GM10248 (cell line): ENCODE results near the gene HDAC4.

Source experiments
- CTCF ChIA-PET: fragments of 300-600 bp; sonication (Branson Sonifier 250); formaldehyde crosslinking; extraction: SDS; loops from one replicate; lab custom pipeline; 2021; ENCODE audit warnings: antibody characterized with exemption; lab: Yijun Ruan, JAX
- POLR2A ChIA-PET: fragments of 350-650 bp; sonication (Branson Sonifier 250); formaldehyde crosslinking; extraction: SDS; loops from one replicate; lab custom pipeline; 2020; ENCODE audit warnings: antibody characterized with exemption; lab: Yijun Ruan, JAX
- DNase-seq: peaks from one replicate; pipeline ENCODE4 v3.0.0; 2012; ENCODE audit errors: extremely low spot score
- CTCF ChIP-seq: IDR thresholded peaks from 2 replicates; pipeline ENCODE4 v1.5.1; 2012; ENCODE audit warnings: mild to moderate bottlenecking, low read depth; ENCODE audit errors: extremely low read depth, missing control alignments, control extremely low read depth

Gene HDAC4

GRCh38 chr2:239304533-239305221 lies 96.1 kb downstream of the HDAC4 start:
- DNase-seq, result no peak
- TF ChIP-seq CTCF, result no peak
- ChIA-PET CTCF (interaction anchor here (1.0 to 1.2 kb wide), 3 partner anchors 9 to 85 kb away, joined by 3 read pairs; no protein-coding TSS in a partner anchor), POLR2A (no interaction called here)

- ChIA-PET CTCF (interaction anchor here (0.8 to 1.2 kb wide), 5 partner anchors 8 to 86 kb away, joined by 3 read pairs; no protein-coding TSS in a partner anchor), POLR2A (no interaction called here)
- peak; percentile 46 for DNase-seq
- TF ChIP-seq CTCF, result no peak
Measured at GRCh38 chr2:239303711-239304532, 96.9 kb downstream of the HDAC4 start.

- ChIA-PET POLR2A (no interaction called here), CTCF (interaction anchor here (0.8 to 1.2 kb wide), 3 partner anchors 9 to 36 kb away, joined by 3 read pairs; no protein-coding TSS in a partner anchor)
- no peak for TF ChIP-seq CTCF
- DNase-seq, result peak; percentile 56
Measured at GRCh38 chr2:239302808-239303557, 97.8 kb downstream of the HDAC4 start.

- ChIA-PET CTCF (interaction anchor here (1.1 to 1.2 kb wide), 2 partner anchors 29 to 35 kb away, joined by 3 read pairs; no protein-coding TSS in a partner anchor), POLR2A (no interaction called here)
- TF ChIP-seq CTCF, result no peak
- no peak for DNase-seq
Measured at GRCh38 chr2:239302083-239302807, 98.6 kb downstream of the HDAC4 start.

- no peak for DNase-seq
- POLR2A ChIA-PET, result no interaction called here
- TF ChIP-seq CTCF, result no peak
- CTCF ChIA-PET, result interaction anchor here (1.0 to 1.2 kb wide), 2 partner anchors 16 to 79 kb away, joined by 3 read pairs; no protein-coding TSS in a partner anchor
Measured at GRCh38 chr2:239300871-239301735, 99.7 kb downstream of the HDAC4 start.
